Epithelial cell of esophagus (primary cell): Measurements from ENCODE around the gene BAIAP2.
A peak's percentile ranks its signal among the peaks of the same experiment; 100 is the strongest.

Experiments
- DNase-seq: peaks from one replicate; pipeline ENCODE4 v3.0.0; 2010; ENCODE audit warnings: low read depth
- H3K4me3 ChIP-seq: 2 replicates; pipeline ENCODE4 v1.5.1; 2011; ENCODE audit warnings: mild to moderate bottlenecking, low read length, control low read depth
- CTCF ChIP-seq: IDR thresholded peaks from 2 replicates; pipeline ENCODE4 v1.5.1; 2011; ENCODE audit warnings: low read depth, mild to moderate bottlenecking, low read length, control low read depth, inconsistent platforms; ENCODE audit not compliant: insufficient read depth; ENCODE audit errors: missing control alignments

BAIAP2 gene

GRCh38 chr17:81063106-81064093 is 28.4 kb downstream of the BAIAP2 start:
- DNase-seq = no peak
- no peak overlapping the region for H3K4me3 ChIP-seq
- no peak for TF ChIP-seq CTCF

- TF ChIP-seq CTCF = no peak
- no peak overlapping the region for H3K4me3 ChIP-seq
- peak; percentile 87 for DNase-seq
These were observed 29.9 kb downstream of the BAIAP2 start for GRCh38 chr17:81064678-81065475.

GRCh38 chr17:81065500-81065899 is 30.5 kb downstream of the BAIAP2 start:
- no peak overlapping the region for H3K4me3 ChIP-seq
- TF ChIP-seq CTCF = no peak

GRCh38 chr17:81066072-81066471 is 31.1 kb downstream of the BAIAP2 start:
- no peak for TF ChIP-seq CTCF
- no peak overlapping the region for H3K4me3 ChIP-seq
- peak; percentile 67 for DNase-seq

More at GRCh38 chr17:81065500-81065899, 30.5 kb downstream of the BAIAP2 start:
- DNase-seq = no peak

GRCh38 chr17:81066771-81067315 is 31.9 kb downstream of the BAIAP2 start:
- DNase-seq = no peak
- no peak overlapping the region for H3K4me3 ChIP-seq
- no peak for TF ChIP-seq CTCF

GRCh38 chr17:81067391-81067811 is 32.5 kb downstream of the BAIAP2 start:
- DNase-seq = no peak
- H3K4me3 ChIP-seq = no peak overlapping the region
- no peak for TF ChIP-seq CTCF
